Mucosa of gallbladder (tissue), 1 donor: ENCODE results near the gene DFFA. TPM values are rescaled to one million over a fixed set of nuclear protein-coding genes. Genes with fewer than 3 reads are reported as not detected.
"Not testable (repeated sequence)": the region's sequence is repeated elsewhere in the genome, so short reads cannot be mapped to it uniquely, and the experiment has no call there.

Experiments used
- DNase-seq: peaks from one replicate; pipeline ENCODE4 v3.0.0-alpha.2; 2020; ENCODE audit warnings: low spot score
- total RNA-seq: library from RNA; stranded (reverse); gene quantifications from one replicate; pipeline ENCODE4 v1.2.1, GENCODE V29; 2021
- donor health status: DM: no; HTN: no; CAD: no.

The DFFA gene
- total RNA-seq, 1 donor from 2014 or later, result 39.0 TPM

- DNase-seq, result no peak
Observed at GRCh38 chr1:10467078-10467477, 5.3 kb downstream of the DFFA start.

- peak; percentile 49 for DNase-seq
Observed at GRCh38 chr1:10459184-10459583, 13.1 kb downstream of the DFFA start.

- no peak for DNase-seq
Observed at GRCh38 chr1:10457875-10458274, 14.5 kb downstream of the DFFA start.

GRCh38 chr1:10457462-10457861 lies 14.9 kb downstream of the DFFA start:
- not testable (repeated sequence) for DNase-seq

GRCh38 chr1:10456661-10457060 lies 15.7 kb downstream of the DFFA start:
- DNase-seq, result no peak

GRCh38 chr1:10456048-10456447 lies 16.3 kb downstream of the DFFA start:
- DNase-seq, result no peak

- no peak for DNase-seq
Observed at GRCh38 chr1:10451287-10451686, 21.0 kb downstream of the DFFA start.

- DNase-seq, result no peak
Observed at GRCh38 chr1:10450836-10451235, 21.5 kb downstream of the DFFA start.

- DNase-seq, result no peak
Observed at GRCh38 chr1:10450156-10450814, 22.0 kb downstream of the DFFA start.

- DNase-seq, result no peak
Observed at GRCh38 chr1:10449751-10450150, 22.6 kb downstream of the DFFA start, which contains the start of gene CORT. Gene CORT, plus strand, starts transcription at chr1:10450031. Its CDS starts 193 bp downstream, at chr1:10450224.

GRCh38 chr1:10446790-10447422 lies 25.4 kb downstream of the DFFA start:
- no peak for DNase-seq

GRCh38 chr1:10444795-10445397 lies 27.4 kb downstream of the DFFA start:
- no peak for DNase-seq

GRCh38 chr1:10444248-10444647 lies 28.1 kb downstream of the DFFA start:
- no peak for DNase-seq

GRCh38 chr1:10440794-10441193 lies 31.5 kb downstream of the DFFA start:
- DNase-seq, result no peak

GRCh38 chr1:10440305-10440704 lies 32.0 kb downstream of the DFFA start:
- no peak for DNase-seq

- no peak for DNase-seq
Observed at GRCh38 chr1:10438677-10439163, 33.6 kb downstream of the DFFA start.

- DNase-seq, result no peak
Observed at GRCh38 chr1:10437052-10437451, 35.3 kb downstream of the DFFA start.

- no peak for DNase-seq
Observed at GRCh38 chr1:10434590-10434989, 37.7 kb downstream of the DFFA start.

- DNase-seq, result no peak
Observed at GRCh38 chr1:10433790-10434189, 38.5 kb downstream of the DFFA start.

- no peak for DNase-seq
Observed at GRCh38 chr1:10432910-10433700, 39.2 kb downstream of the DFFA start.

GRCh38 chr1:10431070-10431730 lies 41.1 kb downstream of the DFFA start:
- DNase-seq, result no peak
